ENCODE measurements around the gene ACKR4. TPM values are rescaled to one million over a fixed set of nuclear protein-coding genes. Genes with fewer than 3 reads are reported as not detected.

The ACKR4 gene
- polyA plus RNA-seq, 1 of the 3 experiments (the other 2 are of a cell fraction): 0.10 TPM

DNA sequence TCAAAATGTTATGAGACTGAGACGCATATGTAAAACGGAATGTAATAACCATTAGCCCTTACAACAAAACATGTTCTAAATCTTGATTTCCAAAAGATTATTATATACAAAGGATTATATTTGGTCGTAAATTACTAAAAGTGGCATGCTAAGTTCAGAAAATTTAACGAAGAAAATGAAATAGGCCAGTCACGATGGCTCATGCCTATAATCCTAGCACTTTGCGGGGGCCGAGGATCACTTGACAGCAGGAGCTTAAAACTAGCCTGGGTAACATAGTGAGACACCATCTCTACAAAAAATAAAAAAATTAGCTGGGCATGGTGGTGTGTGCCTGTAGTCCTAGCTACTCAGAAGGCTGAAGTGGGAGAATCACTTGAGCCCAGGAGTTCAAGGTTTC is 33.5 kb downstream of the ACKR4 start:
- peak overlapping the region in 1 of 2 experiments; percentile 99; a peak in 2 of 4 replicates for H3K27ac ChIP-seq (ENCODE audit: low read depth in 2 of 2, low read length in 1 of 2)
- no peak overlapping the region for H3K9ac ChIP-seq
- H3K79me2 ChIP-seq (ENCODE audit: insufficient read depth): no peaks in the 10 kb centered on the region
- peaks cover 19% of the 10 kb centered on the region for H3F3A ChIP-seq (replicated peaks; ENCODE audit: insufficient read depth)
- no peaks in the 10 kb centered on the region for H4K20me1 ChIP-seq (ENCODE audit: insufficient read depth)
- no peak overlapping the region for H3K4me3 ChIP-seq (ENCODE audit: low read depth in 2 of 2, low read length in 1 of 2)
- TF ChIP-seq, protein P1, sequence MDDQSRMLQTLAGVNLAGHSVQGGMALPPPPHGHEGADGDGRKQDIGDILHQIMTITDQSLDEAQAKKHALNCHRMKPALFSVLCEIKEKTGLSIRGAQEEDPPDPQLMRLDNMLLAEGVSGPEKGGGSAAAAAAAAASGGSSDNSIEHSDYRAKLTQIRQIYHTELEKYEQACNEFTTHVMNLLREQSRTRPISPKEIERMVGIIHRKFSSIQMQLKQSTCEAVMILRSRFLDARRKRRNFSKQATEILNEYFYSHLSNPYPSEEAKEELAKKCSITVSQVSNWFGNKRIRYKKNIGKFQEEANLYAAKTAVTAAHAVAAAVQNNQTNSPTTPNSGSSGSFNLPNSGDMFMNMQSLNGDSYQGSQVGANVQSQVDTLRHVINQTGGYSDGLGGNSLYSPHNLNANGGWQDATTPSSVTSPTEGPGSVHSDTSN (IDR thresholded peaks at IDR 0.05): no peak
- TF ChIP-seq ELF1 (IDR thresholded peaks at IDR 0.05) (no peak), CHD2 (IDR thresholded peaks at IDR 0.05; ENCODE audit: low read length, partially characterized antibody) (no peak), SIN3A (IDR thresholded peaks at IDR 0.05; ENCODE audit: borderline replicate concordance, low read depth, low read length) (no peak), NRF1 (IDR thresholded peaks at IDR 0.05; ENCODE audit: low read depth, low read length) (no peak), TEAD4 (IDR thresholded peaks at IDR 0.05; ENCODE audit: borderline replicate concordance, insufficient read depth) (no peak), GATA2 (CRISPR knock-in tag; IDR thresholded peaks at IDR 0.05) (no peak), FOXJ3 (CRISPR knock-in tag; IDR thresholded peaks at IDR 0.05) (no peak), RFX5 (IDR thresholded peaks at IDR 0.05; ENCODE audit: low read length) (no peak), MEF2A (IDR thresholded peaks at IDR 0.05; ENCODE audit: borderline replicate concordance, low read depth) (no peak)
- TF ChIP-seq, protein P2, sequence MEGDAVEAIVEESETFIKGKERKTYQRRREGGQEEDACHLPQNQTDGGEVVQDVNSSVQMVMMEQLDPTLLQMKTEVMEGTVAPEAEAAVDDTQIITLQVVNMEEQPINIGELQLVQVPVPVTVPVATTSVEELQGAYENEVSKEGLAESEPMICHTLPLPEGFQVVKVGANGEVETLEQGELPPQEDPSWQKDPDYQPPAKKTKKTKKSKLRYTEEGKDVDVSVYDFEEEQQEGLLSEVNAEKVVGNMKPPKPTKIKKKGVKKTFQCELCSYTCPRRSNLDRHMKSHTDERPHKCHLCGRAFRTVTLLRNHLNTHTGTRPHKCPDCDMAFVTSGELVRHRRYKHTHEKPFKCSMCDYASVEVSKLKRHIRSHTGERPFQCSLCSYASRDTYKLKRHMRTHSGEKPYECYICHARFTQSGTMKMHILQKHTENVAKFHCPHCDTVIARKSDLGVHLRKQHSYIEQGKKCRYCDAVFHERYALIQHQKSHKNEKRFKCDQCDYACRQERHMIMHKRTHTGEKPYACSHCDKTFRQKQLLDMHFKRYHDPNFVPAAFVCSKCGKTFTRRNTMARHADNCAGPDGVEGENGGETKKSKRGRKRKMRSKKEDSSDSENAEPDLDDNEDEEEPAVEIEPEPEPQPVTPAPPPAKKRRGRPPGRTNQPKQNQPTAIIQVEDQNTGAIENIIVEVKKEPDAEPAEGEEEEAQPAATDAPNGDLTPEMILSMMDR (IDR thresholded peaks at IDR 0.05): no peak
- TF ChIP-seq, protein P3, sequence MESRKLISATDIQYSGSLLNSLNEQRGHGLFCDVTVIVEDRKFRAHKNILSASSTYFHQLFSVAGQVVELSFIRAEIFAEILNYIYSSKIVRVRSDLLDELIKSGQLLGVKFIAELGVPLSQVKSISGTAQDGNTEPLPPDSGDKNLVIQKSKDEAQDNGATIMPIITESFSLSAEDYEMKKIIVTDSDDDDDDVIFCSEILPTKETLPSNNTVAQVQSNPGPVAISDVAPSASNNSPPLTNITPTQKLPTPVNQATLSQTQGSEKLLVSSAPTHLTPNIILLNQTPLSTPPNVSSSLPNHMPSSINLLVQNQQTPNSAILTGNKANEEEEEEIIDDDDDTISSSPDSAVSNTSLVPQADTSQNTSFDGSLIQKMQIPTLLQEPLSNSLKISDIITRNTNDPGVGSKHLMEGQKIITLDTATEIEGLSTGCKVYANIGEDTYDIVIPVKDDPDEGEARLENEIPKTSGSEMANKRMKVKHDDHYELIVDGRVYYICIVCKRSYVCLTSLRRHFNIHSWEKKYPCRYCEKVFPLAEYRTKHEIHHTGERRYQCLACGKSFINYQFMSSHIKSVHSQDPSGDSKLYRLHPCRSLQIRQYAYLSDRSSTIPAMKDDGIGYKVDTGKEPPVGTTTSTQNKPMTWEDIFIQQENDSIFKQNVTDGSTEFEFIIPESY (IDR thresholded peaks at IDR 0.05; ENCODE audit: borderline replicate concordance, low read depth): no peak
- TF ChIP-seq, protein P4, sequence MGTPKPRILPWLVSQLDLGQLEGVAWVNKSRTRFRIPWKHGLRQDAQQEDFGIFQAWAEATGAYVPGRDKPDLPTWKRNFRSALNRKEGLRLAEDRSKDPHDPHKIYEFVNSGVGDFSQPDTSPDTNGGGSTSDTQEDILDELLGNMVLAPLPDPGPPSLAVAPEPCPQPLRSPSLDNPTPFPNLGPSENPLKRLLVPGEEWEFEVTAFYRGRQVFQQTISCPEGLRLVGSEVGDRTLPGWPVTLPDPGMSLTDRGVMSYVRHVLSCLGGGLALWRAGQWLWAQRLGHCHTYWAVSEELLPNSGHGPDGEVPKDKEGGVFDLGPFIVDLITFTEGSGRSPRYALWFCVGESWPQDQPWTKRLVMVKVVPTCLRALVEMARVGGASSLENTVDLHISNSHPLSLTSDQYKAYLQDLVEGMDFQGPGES (IDR thresholded peaks at IDR 0.05; ENCODE audit: low read depth, low read length): no peak
- H3K4me2 ChIP-seq: 0 out of 2 replicates have a peak overlapping the region, but pooled peaks have one; percentile 30
- H3K9me3 ChIP-seq: no peaks in the 10 kb centered on the region
- peak overlapping the region; percentile 73; the same call in 1 of the 2 replicates for H2AFZ ChIP-seq (ENCODE audit: low read depth)
- no peaks in the 10 kb centered on the region for H3K9me2 ChIP-seq
- ChIA-PET CTCF (interaction anchor here (1.3 to 2.9 kb wide), 3 partner anchors 12 to 95 kb away, joined by 3 to 16 read pairs (median 4); no protein-coding TSS in a partner anchor), POLR2A (no interaction called here)
- 95% methylated on average over 7 of the region's 7 CpGs for WGBS (ENCODE audit: low lambda C conversion rate)
- peaks cover 4 to 27% of the 10 kb centered on the region in 2 experiments for H3K36me3 ChIP-seq (replicated peaks in 1 of 2; ENCODE audit: control insufficient read depth in 1 of 2, insufficient read depth in 2 of 2, low read length in 1 of 2)
- DNase-seq: no peak
- H3K4me1 ChIP-seq (ENCODE audit: control insufficient read depth in 1 of 2, insufficient read depth in 2 of 2, low read depth in 1 of 2, low read length in 1 of 2): peaks cover 0 to 17% of the 10 kb centered on the region in 2 experiments; a peak in 3 of 4 replicates
- no peaks in the 10 kb centered on the region for H3K27me3 ChIP-seq (ENCODE audit: insufficient read depth)
